Dermis microvascular lymphatic vessel endothelial cell (primary cell): ENCODE measurements around the gene BPI. TPM values are rescaled to one million over a fixed set of nuclear protein-coding genes. Genes with fewer than 3 reads are reported as not detected.
A peak's percentile ranks its signal among the peaks of the same experiment; 100 is the strongest.
"Not testable (repeated sequence)": the region's sequence is repeated elsewhere in the genome, so short reads cannot be mapped to it uniquely, and the experiment has no call there.

Experiments
- DNase-seq, 2 donors: peaks; one replicate each; pipeline versions ENCODE4 v3.0.0 to v3.0.0-alpha.2; 2010; ENCODE audit warnings: low read depth in 2 of 2
- total RNA-seq: library from RNA; depleted of rRNA; stranded (reverse); fragments of >200 nt; gene quantifications from 2 replicates; pipeline ENCODE4 v1.2.1, GENCODE V29; 2014

BPI gene
- total RNA-seq, 1 donor from 2014 or later: not detected

DNA sequence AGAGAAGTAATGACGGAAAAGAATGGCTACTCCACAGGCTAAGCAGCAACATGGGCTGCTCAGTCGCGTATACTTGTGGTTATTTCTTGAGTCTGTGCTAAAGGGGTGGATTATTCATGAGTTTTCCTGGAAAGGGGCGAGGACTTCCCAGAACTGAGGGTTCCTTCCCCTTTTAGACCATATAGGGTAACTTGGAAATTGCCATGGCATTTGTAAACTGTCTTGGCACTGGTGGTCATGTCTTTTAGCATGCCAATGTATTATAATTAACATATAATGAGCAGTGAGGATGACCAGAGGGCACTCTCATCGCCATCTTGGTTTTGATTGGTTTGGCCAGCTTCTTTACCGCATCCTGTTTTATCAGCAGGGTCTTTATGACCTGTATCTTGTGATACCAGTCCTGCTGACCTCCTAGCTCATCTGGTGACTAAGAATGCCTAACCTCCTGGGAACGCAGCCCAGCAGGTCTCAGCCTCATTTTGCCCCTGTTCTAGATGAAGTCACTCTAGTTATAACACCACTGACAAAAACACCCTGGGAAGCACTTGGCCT is 53.8 kb downstream of the BPI start:
- no peak for DNase-seq

DNA sequence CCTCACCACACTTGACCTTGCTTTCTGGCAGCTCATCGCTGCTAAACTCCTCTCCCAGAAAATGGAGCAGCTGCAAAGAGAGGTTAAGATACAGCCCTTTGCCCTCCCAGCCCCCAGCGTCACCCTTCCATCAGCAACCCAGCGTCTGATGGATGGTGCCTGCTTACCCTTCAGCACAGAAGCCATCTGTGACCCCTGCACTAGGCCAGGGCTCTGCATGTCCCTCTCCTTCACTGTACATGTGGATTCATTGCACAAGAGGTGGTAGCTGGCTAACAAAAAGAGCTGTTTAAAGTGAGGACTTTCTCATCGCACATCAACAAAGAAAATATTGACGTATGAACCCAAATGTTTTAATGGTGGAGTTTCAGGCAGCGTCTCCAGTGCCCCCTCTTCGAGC is 54.6 kb downstream of the BPI start:
- no peak for DNase-seq

GRCh38 chr20:38363004-38363747 is 59.2 kb downstream of the BPI start:
- no peak for DNase-seq

DNA sequence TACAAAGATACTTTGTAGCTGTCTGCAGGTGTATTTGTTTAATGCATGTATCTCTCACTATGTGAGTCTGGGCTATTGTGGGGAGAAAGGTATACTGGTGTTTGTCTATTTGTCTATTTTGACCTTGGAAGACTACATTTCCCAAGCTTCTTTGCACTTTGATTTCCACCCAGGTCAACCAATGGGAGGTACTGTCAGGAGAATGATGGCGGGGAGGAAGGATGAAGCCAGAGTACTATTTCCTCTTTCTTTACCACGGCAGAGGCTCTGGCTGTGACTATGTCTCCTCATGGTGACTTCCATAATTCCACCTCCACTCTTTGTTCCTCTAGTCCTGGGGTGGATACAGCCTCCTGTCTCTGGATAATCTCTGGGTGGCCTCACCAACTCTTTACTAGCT is 65.4 kb downstream of the BPI start:
- peak; percentile 15 to 23 for DNase-seq

GRCh38 chr20:38372806-38373205 is 68.8 kb downstream of the BPI start:
- DNase-seq: no peak

DNA sequence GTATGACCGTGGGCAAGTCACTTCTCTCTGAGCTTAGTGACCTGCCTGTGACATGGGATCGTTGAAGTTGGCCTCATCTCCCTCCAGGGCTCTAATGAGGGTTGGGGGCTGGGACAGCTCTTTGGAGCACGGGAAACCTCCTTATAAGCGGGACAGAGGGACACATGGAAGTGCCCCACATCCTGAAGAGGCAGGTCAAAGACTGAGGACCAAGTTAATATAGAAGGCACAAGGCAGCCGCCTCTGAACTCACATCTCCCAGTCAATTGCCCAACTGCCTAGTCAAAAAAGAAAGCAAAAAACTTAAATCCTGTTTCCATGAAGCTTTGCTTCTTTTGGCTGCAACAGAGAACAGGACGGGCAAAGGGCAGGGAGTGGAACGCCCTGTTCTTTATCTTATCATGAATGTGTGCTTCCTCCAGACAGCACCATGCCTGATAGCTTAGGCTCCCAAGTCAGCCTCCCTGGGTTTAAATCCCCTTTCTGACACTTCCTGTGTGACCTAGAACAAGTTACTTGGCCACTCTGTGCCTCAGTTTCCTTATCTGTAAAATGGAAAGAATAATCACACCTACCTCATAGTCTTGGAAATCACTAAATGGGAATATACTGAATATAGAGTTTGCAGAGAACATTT is 69.4 kb downstream of the BPI start:
- DNase-seq: peak; percentile 17 to 26

- no peak for DNase-seq
Observed at GRCh38 chr20:38373898-38374297, 69.9 kb downstream of the BPI start.

DNA sequence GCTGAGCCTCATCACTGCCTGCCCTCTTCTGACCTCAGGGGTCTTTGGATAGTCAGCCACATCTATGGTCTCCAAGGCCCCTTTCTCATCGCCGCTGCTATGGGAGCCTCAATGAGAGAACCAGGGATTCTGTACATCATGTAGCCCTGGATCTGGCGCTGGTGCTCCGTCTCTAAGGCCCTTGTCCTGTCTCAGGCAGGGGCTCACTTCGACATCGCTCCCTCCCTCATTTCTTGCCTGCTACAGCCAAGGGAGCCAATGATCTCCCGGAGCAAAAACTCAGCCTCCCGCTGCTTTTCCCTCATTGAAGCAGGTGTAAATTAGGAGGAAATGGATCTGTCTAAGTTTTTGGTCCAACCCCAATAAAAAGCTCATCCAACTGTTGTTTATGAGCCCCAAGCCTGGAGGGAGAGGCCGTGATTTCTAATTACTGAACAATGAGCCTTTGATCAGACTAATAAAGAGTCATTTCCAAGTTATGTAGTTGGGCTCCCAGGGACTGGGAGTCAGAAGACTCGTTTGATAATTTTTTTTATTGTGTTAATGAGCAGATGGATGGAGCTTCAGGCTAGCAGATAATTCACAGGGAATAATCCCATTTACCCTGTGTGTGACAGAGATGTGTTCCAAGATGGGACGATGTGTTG is 73.2 kb downstream of the BPI start:
- no peak for DNase-seq

DNA sequence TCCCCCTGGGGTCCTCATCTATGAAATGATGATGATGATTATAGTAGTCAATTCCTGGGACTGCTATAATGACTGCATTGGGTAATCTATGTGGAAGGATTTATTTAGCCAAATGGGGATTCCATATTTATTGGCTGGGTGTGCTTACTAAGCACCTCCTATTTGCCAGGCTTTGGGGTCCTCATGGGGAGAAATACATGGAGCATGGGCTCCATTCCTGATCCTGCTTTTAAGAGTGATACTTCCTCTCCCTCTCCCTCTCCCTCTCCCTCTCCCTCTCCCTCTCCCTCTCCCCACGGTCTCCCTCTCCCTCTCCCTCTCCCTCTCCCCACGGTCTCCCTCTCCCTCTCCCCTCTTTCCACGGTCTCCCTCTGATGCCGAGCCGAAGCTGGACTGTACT is 73.9 kb downstream of the BPI start:
- not testable (repeated sequence) for DNase-seq

DNA sequence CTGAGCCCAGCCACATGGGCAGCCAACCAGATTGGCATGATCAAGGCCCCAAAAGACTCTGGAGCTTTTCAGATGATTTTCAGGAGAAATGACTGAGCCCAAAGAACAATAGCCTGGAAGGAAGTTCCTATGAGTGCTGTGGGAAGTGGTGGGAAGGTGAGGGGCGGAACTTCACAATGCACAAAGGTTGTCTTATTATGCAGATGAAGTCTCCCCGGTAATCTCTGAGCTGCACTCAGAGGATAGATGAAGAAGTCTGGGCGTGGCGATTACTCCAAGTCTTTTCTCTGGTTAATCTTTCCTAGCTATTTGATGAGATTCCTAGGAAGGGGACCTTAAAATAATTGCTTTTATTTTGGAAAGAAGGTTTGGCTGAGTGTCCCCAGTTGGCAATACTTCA is 79.2 kb downstream of the BPI start:
- DNase-seq: no peak

DNA sequence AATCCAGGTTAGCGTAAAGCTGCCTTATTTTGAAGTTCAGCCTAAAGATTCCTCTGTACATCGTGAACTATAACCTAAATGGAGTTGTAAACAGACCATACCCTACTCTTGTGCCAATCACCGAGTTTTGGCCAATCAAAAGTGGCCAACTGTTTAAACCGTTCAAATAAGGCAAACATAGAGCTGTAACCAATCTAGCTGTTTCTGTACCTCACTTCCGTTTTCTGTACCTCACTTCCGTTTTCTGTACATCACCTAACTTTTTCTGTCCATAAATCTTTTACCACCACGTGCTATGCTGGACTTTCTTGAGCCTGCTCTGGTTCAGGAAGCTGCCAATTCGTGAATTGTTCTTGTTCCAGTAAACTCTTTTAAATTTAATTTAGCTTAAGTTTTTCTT is 82.0 kb downstream of the BPI start:
- DNase-seq: no peak

DNA sequence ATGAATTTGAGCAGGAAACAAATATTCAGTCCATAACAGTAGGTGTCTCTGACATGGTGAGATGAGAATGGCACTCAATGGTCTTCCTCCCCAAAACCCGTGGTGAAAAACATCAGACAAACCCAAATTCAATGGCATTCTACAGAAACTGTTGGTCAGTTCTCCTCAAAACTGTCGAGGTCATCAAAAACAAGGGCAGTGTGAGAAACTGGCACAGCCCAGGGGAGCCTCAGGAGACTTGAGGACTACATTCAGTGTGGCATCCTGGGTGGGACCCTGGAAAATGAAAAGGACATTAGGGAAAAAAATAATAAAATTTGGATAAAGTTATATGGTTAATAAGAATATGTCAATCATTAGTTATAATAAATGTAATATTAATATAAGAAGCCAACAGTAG is 82.9 kb downstream of the BPI start:
- no peak for DNase-seq

Other genes starting within 250 kb of the BPI start
- 408 and 561 TPM in 2 replicates for gene TGM2, start 138.9 kb upstream of the BPI start, total RNA-seq
- gene KIAA1755, start 43.4 kb upstream of the BPI start, total RNA-seq: 0.13 TPM in 1 of 2 replicates, not detected in the other
- under 0.01 and 0.13 TPM in 2 replicates for gene LBP, start 42.3 kb downstream of the BPI start, total RNA-seq
- gene SNHG17, start 131.2 kb downstream of the BPI start, total RNA-seq: 5.1 and 7.0 TPM in 2 replicates
- gene RALGAPB, start 168.7 kb downstream of the BPI start, total RNA-seq: 16.3 and 21.1 TPM in 2 replicates